Endothelial cell of umbilical vein (primary cell): ENCODE measurements around the gene NFXL1. TPM values are rescaled to one million over a fixed set of nuclear protein-coding genes. Genes with fewer than 3 reads are reported as not detected.

Experiments
- BruUV-seq: library from RNA; stranded (reverse); fragments of 400-500 nt; replicated peaks from 2 replicates; lab custom pipeline; 2021; lab: Mats Ljungman, UMichigan
- CTCF ChIA-PET: fragments of 300-600, 350-600 bp; sonication (Branson Sonifier 250); formaldehyde crosslinking; loops from one replicate; lab custom pipeline; 2021; ENCODE audit warnings: antibody characterized with exemption, inconsistent platforms; lab: Charles Lee
- POLR2A ChIA-PET: fragments of 300-600, 350-600 bp; sonication (Branson Sonifier 250); formaldehyde crosslinking; loops from one replicate; lab custom pipeline; 2021; ENCODE audit warnings: antibody characterized with exemption, inconsistent platforms; lab: Charles Lee
- DNase-seq: peaks from one replicate; pipeline ENCODE4 v3.0.0-alpha.2; 2011; ENCODE audit warnings: low read depth, low spot score
- FAIRE-seq: peaks from 2 replicates; lab custom pipeline; 2011; peaks lifted over from hg19 to GRCh38; lab: Jason Lieb, UNC
- H2AFZ ChIP-seq: 2 replicates; pipeline ENCODE4 v1.6.0; 2012; ENCODE audit warnings: low read depth, low read length, control low read depth, inconsistent platforms
- H3K27ac ChIP-seq: 2 replicates; pipeline ENCODE4 v1.5.1; 2011; ENCODE audit warnings: low read depth, mild to moderate bottlenecking, control low read depth, low read length, moderate library complexity; ENCODE audit not compliant: insufficient read depth
- H3K27me3 ChIP-seq, 2 experiments: 2 replicates each; pipeline versions ENCODE4 v1.6.0 to v1.6.1; 2011; ENCODE audit warnings: low read length in 2 of 2, mixed read lengths in 1 of 2; ENCODE audit not compliant: control insufficient read depth in 2 of 2, insufficient read depth in 2 of 2
- H3K36me3 ChIP-seq, 2 experiments: 2 replicates in 1 of 2; 3 replicates in 1 of 2; pipeline ENCODE4 v1.5.1; 2011; ENCODE audit warnings: low read length in 2 of 2, mild to moderate bottlenecking in 1 of 2, moderate library complexity in 1 of 2; ENCODE audit not compliant: control insufficient read depth in 2 of 2, insufficient read depth in 2 of 2; ENCODE audit errors: extremely low read depth in 1 of 2
- H3K4me1 ChIP-seq: 3 replicates; pipeline ENCODE4 v1.5.1; 2011; ENCODE audit warnings: mild to moderate bottlenecking, low read length; ENCODE audit not compliant: control insufficient read depth, insufficient read depth; ENCODE audit errors: extremely low read depth
- H3K4me2 ChIP-seq: 2 replicates; pipeline ENCODE4 v1.6.1; 2011; ENCODE audit warnings: low read length, control low read depth, mixed read lengths; ENCODE audit not compliant: insufficient read depth
- H3K4me3 ChIP-seq, 3 experiments: fragments of 200-600 bp in 1 of 3; sonication (generic), shearing (Covaris generic) in 1 of 3; replicated peaks in 1 of 3; 2 replicates each; pipeline ENCODE4 v1.5.1; 2011 to 2016; ENCODE audit warnings: control low read depth in 3 of 3, low read length in 3 of 3, mild to moderate bottlenecking in 2 of 3, inconsistent platforms in 1 of 3, low read depth in 1 of 3, moderate library complexity in 1 of 3; ENCODE audit not compliant: insufficient read depth in 1 of 3
- H3K79me2 ChIP-seq: 2 replicates; pipeline ENCODE4 v1.6.0; 2012; ENCODE audit warnings: low read length, inconsistent platforms; ENCODE audit not compliant: control insufficient read depth, insufficient read depth
- H3K9ac ChIP-seq: replicated peaks from 2 replicates; pipeline ENCODE3; 2011; ENCODE audit warnings: low read length, control low read depth; ENCODE audit not compliant: insufficient read depth; ENCODE audit errors: extremely low read depth
- H3K9me1 ChIP-seq: replicated peaks from 3 replicates; pipeline ENCODE4 v1.6.0; 2011; ENCODE audit warnings: mild to moderate bottlenecking, low read length; ENCODE audit not compliant: control insufficient read depth, insufficient read depth; ENCODE audit errors: extremely low read depth
- H3K9me3 ChIP-seq: replicated peaks from 2 replicates; pipeline ENCODE4 v1.5.1; 2012; ENCODE audit warnings: low read length, inconsistent platforms; ENCODE audit not compliant: control insufficient read depth, insufficient read depth
- H4K20me1 ChIP-seq: replicated peaks from 2 replicates; pipeline ENCODE3; 2011; ENCODE audit warnings: mild to moderate bottlenecking, low read length; ENCODE audit not compliant: control insufficient read depth, insufficient read depth; ENCODE audit errors: extremely low read depth
- EZH2 ChIP-seq: IDR thresholded peaks from 2 replicates; pipeline ENCODE4 v1.6.1; 2012; ENCODE audit warnings: borderline replicate concordance, low read depth, mild to moderate bottlenecking, moderate library complexity, low read length, inconsistent platforms; ENCODE audit not compliant: severe bottlenecking
- FOS ChIP-seq: IDR thresholded peaks from 2 replicates; pipeline ENCODE4 v1.6.1; 2011; ENCODE audit warnings: mild to moderate bottlenecking, low read length, moderate library complexity, borderline replicate concordance; ENCODE audit not compliant: insufficient read depth
- GATA2 ChIP-seq: IDR thresholded peaks from 2 replicates; pipeline ENCODE4 v1.7.0; 2011; ENCODE audit warnings: low read depth, mild to moderate bottlenecking, moderate library complexity, mixed read lengths, low read length; ENCODE audit not compliant: insufficient read length, insufficient read depth
- JUN ChIP-seq: IDR thresholded peaks from 2 replicates; pipeline ENCODE4 v1.6.1; 2011; ENCODE audit warnings: borderline replicate concordance, low read depth; ENCODE audit not compliant: insufficient read length, insufficient read depth
- MYC ChIP-seq: IDR thresholded peaks from one replicate; pipeline ENCODE4 v1.6.1; 2011; ENCODE audit warnings: mild to moderate bottlenecking, low read depth, low read length
- POLR2A ChIP-seq: IDR thresholded peaks from 2 replicates; pipeline ENCODE4 v1.6.1; 2012; ENCODE audit warnings: low read depth, mild to moderate bottlenecking, control low read depth, low read length
- POLR2AphosphoS5 ChIP-seq: IDR thresholded peaks from 2 replicates; pipeline ENCODE4 v1.6.1; 2012; ENCODE audit warnings: low read depth, mild to moderate bottlenecking, control low read depth, low read length, moderate library complexity; ENCODE audit not compliant: insufficient read depth
- dilution Hi-C: fragments of 300-500 bp; cut with MboI; formaldehyde crosslinking; loops from one replicate; pipeline ENCODE4 v1.15.0; 2019; ENCODE audit warnings: low sequenced_read_pairs; ENCODE audit not compliant: extremely low pct_ligation_motif_present
- intact Hi-C: fragments of 100-400 bp; cut with micrococcal nuclease; formaldehyde crosslinking; loops from one replicate; pipeline ENCODE4 v1.10.0; 2022
- polyA plus RNA-seq, 4 experiments: library from polyadenylated mRNA; depleted of rRNA in 3 of 4; stranded (reverse) in 3 of 4; unstranded in 1 of 4; fragments of >200 nt; gene quantifications; 2 replicates each; pipeline versions ENCODE4 v1.2.1 to v1.2.3, GENCODE V29; 2011 to 2012; ENCODE audit warnings: missing spikeins in 1 of 4
- total RNA-seq: library from RNA; stranded (reverse); gene quantifications from 2 replicates; pipeline ENCODE4 v1.2.3, GENCODE V29; 2021
- TF ChIP-seq, protein P1 (sequence below), 2 donors: IDR thresholded peaks; 1 replicate in 1 of 2; 2 replicates in 1 of 2; pipeline ENCODE4 v1.5.1; 2011; ENCODE audit warnings: low read length in 2 of 2, mild to moderate bottlenecking in 2 of 2, moderate library complexity in 2 of 2, control low read depth in 1 of 2, inconsistent platforms in 1 of 2, low read depth in 1 of 2; ENCODE audit not compliant: insufficient read depth in 1 of 2; ENCODE audit errors: extremely low read depth in 1 of 2
- TF ChIP-seq, protein P2 (sequence below): IDR thresholded peaks from 2 replicates; pipeline ENCODE4 v1.6.1; 2011; ENCODE audit not compliant: insufficient read depth, insufficient read length

The NFXL1 gene
- total and polyA plus RNA-seq, 2 donors (not counting 3 experiments of a cell fraction or from before 2014, with no cell fraction given) = 5.1 to 14.6 TPM

DNA sequence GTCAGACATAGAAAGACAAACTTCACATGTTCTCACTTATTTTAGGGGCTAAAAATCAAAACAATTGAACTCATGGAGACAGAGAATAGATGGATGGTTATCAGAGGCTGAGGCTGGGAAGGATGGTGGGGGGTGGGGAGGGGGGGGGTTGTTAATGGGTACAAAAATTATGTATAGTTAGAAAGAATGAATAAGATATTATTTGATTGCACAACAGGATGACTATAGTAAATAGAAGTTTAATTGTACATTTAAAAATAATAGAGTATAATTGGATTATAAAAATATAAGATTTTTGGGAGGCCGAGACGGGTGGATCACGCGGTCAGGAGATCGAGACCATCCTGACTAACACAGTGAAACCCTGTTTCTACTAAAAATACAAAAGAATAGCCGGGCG, 109.8 kb downstream of the NFXL1 start:
- Histone ChIP-seq H3K9ac (no peak overlapping the region), H3K27ac (no peak overlapping the region), H3K9me3 (no peaks in the 10 kb centered on the region), H3K4me2 (no peak overlapping the region), H3K4me3 (no peak overlapping the region), H3K9me1 (no peaks in the 10 kb centered on the region), H3K4me1 (no peaks in the 10 kb centered on the region), H3K36me3 (no peaks in the 10 kb centered on the region), H2AFZ (no peak overlapping the region), H4K20me1 (no peaks in the 10 kb centered on the region), H3K27me3 (peaks cover 11% of the 10 kb centered on the region in 2 experiments), H3K79me2 (no peaks in the 10 kb centered on the region)
- CTCF ChIA-PET = no interaction called here
- DNase-seq = no peak
- intact Hi-C loops (no loop called here), dilution Hi-C loops (no loop called here)
- TF ChIP-seq POLR2AphosphoS5 (no peak), EZH2 (no peak), FOS (no peak), GATA2 (no peak), JUN (no peak), POLR2A (no peak), MYC (no peak)
- TF ChIP-seq, protein P1, sequence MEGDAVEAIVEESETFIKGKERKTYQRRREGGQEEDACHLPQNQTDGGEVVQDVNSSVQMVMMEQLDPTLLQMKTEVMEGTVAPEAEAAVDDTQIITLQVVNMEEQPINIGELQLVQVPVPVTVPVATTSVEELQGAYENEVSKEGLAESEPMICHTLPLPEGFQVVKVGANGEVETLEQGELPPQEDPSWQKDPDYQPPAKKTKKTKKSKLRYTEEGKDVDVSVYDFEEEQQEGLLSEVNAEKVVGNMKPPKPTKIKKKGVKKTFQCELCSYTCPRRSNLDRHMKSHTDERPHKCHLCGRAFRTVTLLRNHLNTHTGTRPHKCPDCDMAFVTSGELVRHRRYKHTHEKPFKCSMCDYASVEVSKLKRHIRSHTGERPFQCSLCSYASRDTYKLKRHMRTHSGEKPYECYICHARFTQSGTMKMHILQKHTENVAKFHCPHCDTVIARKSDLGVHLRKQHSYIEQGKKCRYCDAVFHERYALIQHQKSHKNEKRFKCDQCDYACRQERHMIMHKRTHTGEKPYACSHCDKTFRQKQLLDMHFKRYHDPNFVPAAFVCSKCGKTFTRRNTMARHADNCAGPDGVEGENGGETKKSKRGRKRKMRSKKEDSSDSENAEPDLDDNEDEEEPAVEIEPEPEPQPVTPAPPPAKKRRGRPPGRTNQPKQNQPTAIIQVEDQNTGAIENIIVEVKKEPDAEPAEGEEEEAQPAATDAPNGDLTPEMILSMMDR (IDR thresholded peaks at IDR 0.05; ENCODE audit: extremely low read depth in 1 of 2, insufficient read depth in 1 of 2, low read depth in 1 of 2, low read length in 2 of 2) = no peak
- TF ChIP-seq, protein P2, sequence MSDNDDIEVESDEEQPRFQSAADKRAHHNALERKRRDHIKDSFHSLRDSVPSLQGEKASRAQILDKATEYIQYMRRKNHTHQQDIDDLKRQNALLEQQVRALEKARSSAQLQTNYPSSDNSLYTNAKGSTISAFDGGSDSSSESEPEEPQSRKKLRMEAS = no peak
- POLR2A ChIA-PET = no interaction called here
- FAIRE-seq = no peak
- BruUV-seq = no TSS peak
